IMR-90 (cell line): ENCODE results near the gene STX4. TPM values are rescaled to one million over a fixed set of nuclear protein-coding genes. Genes with fewer than 3 reads are reported as not detected.
A peak's percentile ranks its signal among the peaks of the same experiment; 100 is the strongest.

Experiments
- ATAC-seq: fragments of 200-7000 bp; cut with Tn5 transposase; 2 replicates; pipeline ENCODE4 v1.9.1; 2020; ENCODE audit warnings: low read depth, mild to moderate bottlenecking, moderate library complexity
- BruUV-seq: library from RNA; stranded (reverse); fragments of 400-500 nt; replicated peaks from 2 replicates; lab custom pipeline; 2021; lab: Mats Ljungman, UMichigan
- CTCF ChIA-PET: fragments of 300-600 bp; formaldehyde crosslinking; extraction: SDS; loops from one replicate; lab custom pipeline; 2021; ENCODE audit warnings: antibody characterized with exemption; lab: Yijun Ruan, JAX
- POLR2A ChIA-PET: fragments of 300-600 bp; sonication (Branson Sonifier 250); formaldehyde crosslinking; loops from one replicate; lab custom pipeline; 2022; ENCODE audit warnings: antibody characterized with exemption; ENCODE audit not compliant: unreplicated experiment; lab: Charles Lee
- DNase-seq: peaks from one replicate; pipeline ENCODE4 v3.0.0; 2013
- H2AFZ ChIP-seq: replicated peaks from 2 replicates; pipeline ENCODE3; 2013; ENCODE audit warnings: low read length, mild to moderate bottlenecking; ENCODE audit not compliant: poor library complexity
- H2AK5ac ChIP-seq: 2 replicates; pipeline ENCODE4 v1.6.1; 2013; ENCODE audit warnings: low read depth, low read length, inconsistent platforms
- H2AK9ac ChIP-seq: replicated peaks from 2 replicates; pipeline ENCODE3; 2013; ENCODE audit warnings: mild to moderate bottlenecking, low read depth, low read length, moderate library complexity; ENCODE audit not compliant: poor library complexity
- H2BK120ac ChIP-seq: 2 replicates; pipeline ENCODE4 v1.6.1; 2013; ENCODE audit warnings: low read depth, low read length, inconsistent platforms
- H2BK15ac ChIP-seq: 3 replicates; pipeline ENCODE4 v1.6.1; 2013; ENCODE audit warnings: low read depth, low read length, inconsistent platforms
- H2BK20ac ChIP-seq: 2 replicates; pipeline ENCODE4 v1.6.1; 2013; ENCODE audit warnings: low read depth, mild to moderate bottlenecking, inconsistent platforms, low read length, moderate library complexity
- H2BK5ac ChIP-seq: 2 replicates; pipeline ENCODE4 v1.6.1; 2013; ENCODE audit warnings: mild to moderate bottlenecking, low read depth, low read length, inconsistent platforms; ENCODE audit not compliant: poor library complexity, severe bottlenecking
- H3K14ac ChIP-seq: replicated peaks from 2 replicates; pipeline ENCODE4 v1.6.1; 2013; ENCODE audit warnings: low read depth, low read length, inconsistent platforms
- H3K18ac ChIP-seq: 2 replicates; pipeline ENCODE4 v1.6.1; 2013; ENCODE audit warnings: low read depth, low read length, control low read depth
- H3K23ac ChIP-seq: 2 replicates; pipeline ENCODE4 v1.6.1; 2013; ENCODE audit warnings: low read depth, low read length, inconsistent platforms
- H3K27ac ChIP-seq: 2 replicates; pipeline ENCODE4 v1.5.1; 2013; ENCODE audit warnings: mild to moderate bottlenecking, control low read depth, low read length; ENCODE audit not compliant: insufficient read depth
- H3K27me3 ChIP-seq: 2 replicates; pipeline ENCODE4 v1.6.1; 2013; ENCODE audit warnings: low read length; ENCODE audit not compliant: control insufficient read depth, insufficient read depth
- H3K36me3 ChIP-seq: 2 replicates; pipeline ENCODE4 v1.6.1; 2013; ENCODE audit warnings: low read length, mixed read lengths; ENCODE audit not compliant: control insufficient read depth, insufficient read depth
- H3K4ac ChIP-seq: 2 replicates; pipeline ENCODE4 v1.6.1; 2013; ENCODE audit warnings: low read depth, low read length, inconsistent platforms
- H3K4me1 ChIP-seq: 2 replicates; pipeline ENCODE4 v1.6.1; 2013; ENCODE audit warnings: low read length, mixed read lengths; ENCODE audit not compliant: control insufficient read depth, insufficient read depth
- H3K4me2 ChIP-seq: 2 replicates; pipeline ENCODE4 v1.6.1; 2013; ENCODE audit warnings: low read depth, mild to moderate bottlenecking, control low read depth, low read length, moderate library complexity
- H3K4me3 ChIP-seq: 2 replicates; pipeline ENCODE4 v1.5.1; 2013; ENCODE audit warnings: low read depth, mild to moderate bottlenecking, control low read depth, low read length, moderate library complexity; ENCODE audit not compliant: insufficient read depth
- H3K56ac ChIP-seq: 2 replicates; pipeline ENCODE4 v1.6.1; 2013; ENCODE audit warnings: low read length, inconsistent platforms; ENCODE audit not compliant: insufficient read depth; ENCODE audit errors: extremely low read depth
- H3K79me1 ChIP-seq, 2 experiments: 2 replicates each; pipeline ENCODE4 v1.6.1; 2013; ENCODE audit warnings: low read length in 2 of 2, inconsistent platforms in 1 of 2, low read depth in 1 of 2
- H3K9ac ChIP-seq: 2 replicates; pipeline ENCODE4 v1.6.1; 2013; ENCODE audit warnings: low read depth, low read length, control low read depth
- H3K9me1 ChIP-seq: 2 replicates; pipeline ENCODE4 v1.6.1; 2013; ENCODE audit warnings: low read length, inconsistent platforms; ENCODE audit not compliant: insufficient read depth
- H3K9me3 ChIP-seq: 2 replicates; pipeline ENCODE4 v1.6.1; 2013; ENCODE audit warnings: low read length; ENCODE audit not compliant: control insufficient read depth, insufficient read depth
- H4K20me1 ChIP-seq: 2 replicates; pipeline ENCODE4 v1.6.1; 2013; ENCODE audit warnings: low read length, inconsistent platforms; ENCODE audit not compliant: insufficient read depth
- H4K5ac ChIP-seq: 2 replicates; pipeline ENCODE4 v1.6.1; 2013; ENCODE audit warnings: mild to moderate bottlenecking, low read depth, low read length, control low read depth
- H4K8ac ChIP-seq, 2 experiments: 2 replicates each; pipeline ENCODE4 v1.6.1; 2013; ENCODE audit warnings: low read depth in 2 of 2, low read length in 2 of 2, control low read depth in 1 of 2, inconsistent platforms in 1 of 2
- H4K91ac ChIP-seq: 2 replicates; pipeline ENCODE4 v1.6.1; 2013; ENCODE audit warnings: low read depth, low read length, inconsistent platforms; ENCODE audit not compliant: insufficient read depth
- CEBPB ChIP-seq: IDR thresholded peaks from 2 replicates; pipeline ENCODE4 v1.6.1; 2012; ENCODE audit warnings: low read depth, low read length, improper control_type of control experiment
- MAFK ChIP-seq: IDR thresholded peaks from 2 replicates; pipeline ENCODE4 v1.6.1; 2012; ENCODE audit warnings: low read depth, low read length, improper control_type of control experiment
- MAZ ChIP-seq: IDR thresholded peaks from 2 replicates; pipeline ENCODE4 v1.6.1; 2012; ENCODE audit warnings: low read depth, mild to moderate bottlenecking, low read length, improper control_type of control experiment, moderate library complexity, borderline replicate concordance
- RAD21 ChIP-seq: IDR thresholded peaks from 2 replicates; pipeline ENCODE4 v1.6.1; 2012; ENCODE audit warnings: low read length, improper control_type of control experiment
- WGBS, 2 experiments: methylation state at CpG; one replicate each; pipeline versions ENCODE4 v1.1.5 to v1.1.7; 2013; ENCODE audit warnings: missing lambda C conversion rate in 2 of 2; ENCODE audit not compliant: insufficient read length in 1 of 2; ENCODE audit errors: extremely low coverage in 2 of 2; 5-methylcytosine and 5-hydroxymethylcytosine counted together
- dilution Hi-C: fragments of 300-500 bp; cut with HindIII; formaldehyde crosslinking; loops from one replicate; pipeline ENCODE4 v1.14.3; 2018; ENCODE audit warnings: low sequenced_read_pairs; ENCODE audit not compliant: unreplicated experiment
- in situ Hi-C: fragments of 300-500 bp; cut with MboI; formaldehyde crosslinking; loops from 3 replicates; pipeline ENCODE4 v1.14.3; 2019; ENCODE audit warnings: low sequenced_read_pairs, inconsistent platforms, mixed read lengths
- intact Hi-C: fragments of 100-400 bp; cut with micrococcal nuclease; formaldehyde crosslinking; loops from 2 replicates; pipeline ENCODE4 v1.10.0; 2022
- polyA plus RNA-seq, 3 experiments: library from polyadenylated mRNA; depleted of rRNA; stranded (reverse); fragments of >200 nt; gene quantifications; 2 replicates each; pipeline ENCODE4 v1.2.3, GENCODE V29; 2012; ENCODE audit warnings: low replicate concordance in 1 of 3
- total RNA-seq: library from RNA; depleted of rRNA; stranded (reverse); fragments of >200 nt; gene quantifications from 2 replicates; pipeline ENCODE4 v1.2.3, GENCODE V29; 2012
- TF ChIP-seq, protein P1 (sequence below): fragments of 150-350 bp; IDR thresholded peaks from 2 replicates; pipeline ENCODE4 v1.6.1; 2016; ENCODE audit warnings: low read depth, mild to moderate bottlenecking, low read length, moderate library complexity, borderline replicate concordance
- TF ChIP-seq, protein P2 (sequence below): fragments of 150-350 bp; IDR thresholded peaks from 2 replicates; pipeline ENCODE4 v1.6.1; 2017; ENCODE audit warnings: mild to moderate bottlenecking, antibody characterized with exemption, low read length, low read depth

STX4 gene
- total and polyA plus RNA-seq, 2 of the 4 experiments (the other 2 are of a cell fraction) = 23.5 to 67.9 TPM

DNA sequence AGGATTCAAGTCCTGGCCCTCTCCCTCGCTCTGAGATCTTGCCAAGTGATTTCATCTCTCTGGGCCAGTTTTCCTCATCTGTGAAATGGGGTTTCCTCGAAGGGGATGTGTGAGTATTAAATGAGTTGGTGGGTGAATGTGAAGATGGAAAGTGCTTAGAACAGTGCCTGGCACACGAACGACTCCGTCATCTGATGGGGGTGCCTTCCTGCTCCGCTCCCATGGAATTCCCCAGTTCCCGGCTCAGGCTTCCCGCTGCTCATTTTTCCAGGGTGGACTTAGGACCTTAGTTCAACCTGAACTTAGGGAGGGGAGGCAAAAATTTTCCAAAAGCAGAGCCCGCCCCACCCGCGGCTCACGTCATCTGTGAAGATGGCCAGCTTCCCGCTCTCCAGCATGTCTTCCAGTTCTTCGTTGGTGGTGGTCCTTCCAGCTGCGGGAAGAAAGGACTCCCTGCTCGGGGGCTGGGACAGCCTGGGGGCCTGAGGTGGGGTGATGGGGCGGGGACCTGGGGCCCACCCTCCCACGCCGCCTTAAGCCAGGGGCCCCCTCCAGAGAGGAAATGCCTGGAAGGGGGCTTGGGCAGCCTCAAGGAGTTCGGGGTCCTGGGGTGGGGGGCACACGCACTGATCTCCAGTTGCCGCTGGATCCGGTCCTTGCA lies 36.9 kb upstream of the STX4 start:
- peaks cover 27% of the 10 kb centered on the region for H3K4me1 ChIP-seq
- 0 out of 2 replicates have a peak overlapping the region, but pooled peaks have one; percentile 93 for H3K23ac ChIP-seq
- ChIA-PET POLR2A (interaction anchor here (1.0 kb wide), 1 partner anchor 77 kb away, joined by 3 read pairs; no protein-coding TSS in a partner anchor), CTCF (no interaction called here)
- no peak for DNase-seq
- peaks cover 18% of the 10 kb centered on the region for H3K9me1 ChIP-seq
- H3K4me2 ChIP-seq = peak overlapping the region; percentile 95
- H3K9ac ChIP-seq = peak overlapping the region; percentile 61
- no peak overlapping the region for H3K18ac ChIP-seq
- no peak overlapping the region for H3K56ac ChIP-seq
- no peaks in the 10 kb centered on the region for H4K20me1 ChIP-seq
- dilution Hi-C loops (no loop called here), in situ Hi-C loops (loop anchor here (10.0 to 25.0 kb wide), 2 partner anchors 448 to 716 kb away; partner anchors contain the start of gene ZNF843), intact Hi-C loops (loop anchor here (5.0 kb wide), 1 partner anchor 76 kb away; the partner anchor contains the start of genes ZNF646 and ZNF668)
- H3K14ac ChIP-seq = peak overlapping the region; percentile 86; the same call in 1 of the 2 replicates
- TF ChIP-seq CEBPB = no peak
- TF ChIP-seq MAFK = no peak
- TF ChIP-seq, protein P1, sequence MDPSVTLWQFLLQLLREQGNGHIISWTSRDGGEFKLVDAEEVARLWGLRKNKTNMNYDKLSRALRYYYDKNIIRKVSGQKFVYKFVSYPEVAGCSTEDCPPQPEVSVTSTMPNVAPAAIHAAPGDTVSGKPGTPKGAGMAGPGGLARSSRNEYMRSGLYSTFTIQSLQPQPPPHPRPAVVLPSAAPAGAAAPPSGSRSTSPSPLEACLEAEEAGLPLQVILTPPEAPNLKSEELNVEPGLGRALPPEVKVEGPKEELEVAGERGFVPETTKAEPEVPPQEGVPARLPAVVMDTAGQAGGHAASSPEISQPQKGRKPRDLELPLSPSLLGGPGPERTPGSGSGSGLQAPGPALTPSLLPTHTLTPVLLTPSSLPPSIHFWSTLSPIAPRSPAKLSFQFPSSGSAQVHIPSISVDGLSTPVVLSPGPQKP = no peak
- TF ChIP-seq MAZ = no peak
- TF ChIP-seq RAD21 = no peak
- TF ChIP-seq, protein P2, sequence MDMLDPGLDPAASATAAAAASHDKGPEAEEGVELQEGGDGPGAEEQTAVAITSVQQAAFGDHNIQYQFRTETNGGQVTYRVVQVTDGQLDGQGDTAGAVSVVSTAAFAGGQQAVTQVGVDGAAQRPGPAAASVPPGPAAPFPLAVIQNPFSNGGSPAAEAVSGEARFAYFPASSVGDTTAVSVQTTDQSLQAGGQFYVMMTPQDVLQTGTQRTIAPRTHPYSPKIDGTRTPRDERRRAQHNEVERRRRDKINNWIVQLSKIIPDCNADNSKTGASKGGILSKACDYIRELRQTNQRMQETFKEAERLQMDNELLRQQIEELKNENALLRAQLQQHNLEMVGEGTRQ = no peak
- peak overlapping the region; percentile 82 for H2BK5ac ChIP-seq
- BruUV-seq = no TSS peak
- H2AK5ac ChIP-seq = peak overlapping the region; percentile 96
- H3K36me3 ChIP-seq = peaks cover 4% of the 10 kb centered on the region; the same call in 1 of the 2 replicates
- H3K27ac ChIP-seq = peak overlapping the region; percentile 31
- H2BK15ac ChIP-seq = peak overlapping the region; percentile 99; the same call in 2 of the 3 replicates
- WGBS, 2 experiments = 43% methylated on average over 1 of the region's 23 CpGs; no CpG with 5 or more reads in 1 of the 2 experiments
- no peaks in the 10 kb centered on the region for H3K9me3 ChIP-seq
- H3K27me3 ChIP-seq = no peaks in the 10 kb centered on the region
- peak overlapping the region; percentile 3 for H2BK120ac ChIP-seq
- peak overlapping the region; percentile 54 for H3K4me3 ChIP-seq
- H2BK20ac ChIP-seq = 0 out of 2 replicates have a peak overlapping the region, but pooled peaks have one; percentile 10
- peak overlapping the region; percentile 96 for H2AFZ ChIP-seq
- peak overlapping the region; percentile 91 for H4K5ac ChIP-seq
- H3K79me1 ChIP-seq = peaks cover 0 to 18% of the 10 kb centered on the region in 2 experiments; a peak in 1 of 4 replicates
- peak overlapping the region; percentile 94 for H3K4ac ChIP-seq
- no peak for ATAC-seq
- H4K91ac ChIP-seq = peak overlapping the region; percentile 70
- H2AK9ac ChIP-seq = peak overlapping the region; percentile 95
- peak overlapping the region; percentile 94 to 99; a peak in 3 of 4 replicates for H4K8ac ChIP-seq
